HEK293 (cell line): Measurements from ENCODE around the gene SST.
A peak's percentile ranks its signal among the peaks of the same experiment; 100 is the strongest.

ENCODE experiments used
- CTCF ChIA-PET: fragments of 350-600 bp; formaldehyde crosslinking; extraction: SDS; loops from one replicate; lab custom pipeline; 2021; ENCODE audit warnings: antibody characterized with exemption; lab: Yijun Ruan, JAX
- POLR2A ChIA-PET: fragments of 300-600 bp; formaldehyde crosslinking; extraction: SDS; loops from one replicate; lab custom pipeline; 2020; ENCODE audit warnings: antibody characterized with exemption, inconsistent platforms; lab: Yijun Ruan, JAX
- H3K27ac ChIP-seq: fragments of 200-500 bp; sonication (Bioruptor generic); 2 replicates; pipeline ENCODE4 v1.5.1; 2014; ENCODE audit warnings: low read depth, low read length, control low read depth, inconsistent platforms; ENCODE audit errors: extremely low read depth
- H3K36me3 ChIP-seq, 2 experiments: fragments of 200-500 bp in 1 of 2; sonication (Bioruptor generic) in 1 of 2; 1 replicate in 1 of 2; 2 replicates in 1 of 2; pipeline ENCODE4 v1.5.1; 2014 to 2017; ENCODE audit warnings: inconsistent platforms in 2 of 2, low read length in 2 of 2; ENCODE audit not compliant: control insufficient read depth in 2 of 2, insufficient read depth in 1 of 2
- H3K4me1 ChIP-seq: fragments of 200-500 bp; sonication (Bioruptor generic); 2 replicates; pipeline ENCODE4 v1.5.1; 2014; ENCODE audit warnings: mild to moderate bottlenecking, low read length, inconsistent platforms; ENCODE audit not compliant: control insufficient read depth, insufficient read depth
- H3K4me3 ChIP-seq: 2 replicates; pipeline ENCODE4 v1.5.1; 2011; ENCODE audit warnings: low read depth, mild to moderate bottlenecking, control low read depth, low read length, moderate library complexity
- H3K9me3 ChIP-seq: fragments of 200-500 bp; sonication (Bioruptor generic); 2 replicates; pipeline ENCODE4 v1.5.1; 2014; ENCODE audit warnings: low read depth, low read length, inconsistent platforms; ENCODE audit not compliant: control insufficient read depth, insufficient read depth
- GLIS2 ChIP-seq: fragments of 450-650 bp; formaldehyde crosslinking; IDR thresholded peaks from 2 replicates; pipeline ENCODE4 v1.5.1; 2016; ENCODE audit warnings: missing biosample characterization, missing genetic modification characterization
- HOXA7 ChIP-seq: sonication (generic); formaldehyde crosslinking; IDR thresholded peaks from 2 replicates; pipeline ENCODE4 v1.8.1; 2022; ENCODE audit warnings: missing genetic modification reagents, borderline replicate concordance
- MEIS1 ChIP-seq: sonication (generic); formaldehyde crosslinking; IDR thresholded peaks from 2 replicates; pipeline ENCODE4 v1.8.1; 2022; ENCODE audit warnings: missing genetic modification reagents, mild to moderate bottlenecking, borderline replicate concordance
- ZFHX2 ChIP-seq: fragments of 450-650 bp; formaldehyde crosslinking; conservative IDR thresholded peaks from 2 replicates; pipeline ENCODE4 v1.5.1; 2016; ENCODE audit warnings: missing biosample characterization, missing genetic modification characterization
- ZFP37 ChIP-seq: fragments of 450-650 bp; formaldehyde crosslinking; IDR thresholded peaks from 2 replicates; pipeline ENCODE4 v1.5.1; 2016; ENCODE audit warnings: missing biosample characterization, missing genetic modification characterization
- ZNF10 ChIP-seq: fragments of 450-650 bp; formaldehyde crosslinking; IDR thresholded peaks from 2 replicates; pipeline ENCODE4 v1.5.1; 2017; ENCODE audit warnings: missing biosample characterization, missing genetic modification characterization
- ZNF140 ChIP-seq: fragments of 450-650 bp; formaldehyde crosslinking; IDR thresholded peaks from 2 replicates; pipeline ENCODE4 v1.5.1; 2016; ENCODE audit warnings: missing biosample characterization, missing genetic modification characterization
- ZNF223 ChIP-seq: fragments of 450-650 bp; formaldehyde crosslinking; IDR thresholded peaks from 2 replicates; pipeline ENCODE4 v1.5.1; 2016; ENCODE audit warnings: missing biosample characterization, missing genetic modification characterization
- ZNF426 ChIP-seq: fragments of 450-650 bp; formaldehyde crosslinking; IDR thresholded peaks from 2 replicates; pipeline ENCODE4 v1.5.1; 2017; ENCODE audit warnings: missing biosample characterization, missing genetic modification characterization, mild to moderate bottlenecking, inconsistent platforms, moderate library complexity
- ZNF670 ChIP-seq: fragments of 450-650 bp; formaldehyde crosslinking; IDR thresholded peaks from 2 replicates; pipeline ENCODE4 v1.5.1; 2016; ENCODE audit warnings: missing biosample characterization, missing genetic modification characterization, low read depth
- ZNF677 ChIP-seq: fragments of 450-650 bp; IDR thresholded peaks from 2 replicates; pipeline ENCODE4 v1.5.0; 2018; ENCODE audit warnings: missing biosample characterization, mild to moderate bottlenecking, missing genetic modification characterization, moderate library complexity
- ZSCAN23 ChIP-seq: fragments of 450-650 bp; formaldehyde crosslinking; IDR thresholded peaks from 2 replicates; pipeline ENCODE4 v1.5.1; 2016; ENCODE audit warnings: missing biosample characterization, missing genetic modification characterization
- ZSCAN5A ChIP-seq: fragments of 450-650 bp; formaldehyde crosslinking; IDR thresholded peaks from 2 replicates; pipeline ENCODE4 v1.5.1; 2016; ENCODE audit warnings: missing biosample characterization, missing genetic modification characterization
- TF ChIP-seq, protein P1 (sequence below): fragments of 450-650 bp; formaldehyde crosslinking; IDR thresholded peaks from 2 replicates; pipeline ENCODE4 v1.5.1; 2017; ENCODE audit warnings: missing biosample characterization, missing genetic modification characterization
- TF ChIP-seq, protein P2 (sequence below): fragments of 450-650 bp; formaldehyde crosslinking; IDR thresholded peaks from 2 replicates; pipeline ENCODE4 v1.5.1; 2016; ENCODE audit warnings: missing biosample characterization, missing genetic modification characterization, borderline replicate concordance

The SST gene

GRCh38 chr3:187651282-187651681, 18.9 kb downstream of the SST start:
- TF ChIP-seq ZNF677 (tag by site-specific recombination) (peak; percentile 99), ZNF140 (tag by site-specific recombination) (no peak), ZNF426 (no peak), MEIS1 (no peak)
- TF ChIP-seq, protein P1, sequence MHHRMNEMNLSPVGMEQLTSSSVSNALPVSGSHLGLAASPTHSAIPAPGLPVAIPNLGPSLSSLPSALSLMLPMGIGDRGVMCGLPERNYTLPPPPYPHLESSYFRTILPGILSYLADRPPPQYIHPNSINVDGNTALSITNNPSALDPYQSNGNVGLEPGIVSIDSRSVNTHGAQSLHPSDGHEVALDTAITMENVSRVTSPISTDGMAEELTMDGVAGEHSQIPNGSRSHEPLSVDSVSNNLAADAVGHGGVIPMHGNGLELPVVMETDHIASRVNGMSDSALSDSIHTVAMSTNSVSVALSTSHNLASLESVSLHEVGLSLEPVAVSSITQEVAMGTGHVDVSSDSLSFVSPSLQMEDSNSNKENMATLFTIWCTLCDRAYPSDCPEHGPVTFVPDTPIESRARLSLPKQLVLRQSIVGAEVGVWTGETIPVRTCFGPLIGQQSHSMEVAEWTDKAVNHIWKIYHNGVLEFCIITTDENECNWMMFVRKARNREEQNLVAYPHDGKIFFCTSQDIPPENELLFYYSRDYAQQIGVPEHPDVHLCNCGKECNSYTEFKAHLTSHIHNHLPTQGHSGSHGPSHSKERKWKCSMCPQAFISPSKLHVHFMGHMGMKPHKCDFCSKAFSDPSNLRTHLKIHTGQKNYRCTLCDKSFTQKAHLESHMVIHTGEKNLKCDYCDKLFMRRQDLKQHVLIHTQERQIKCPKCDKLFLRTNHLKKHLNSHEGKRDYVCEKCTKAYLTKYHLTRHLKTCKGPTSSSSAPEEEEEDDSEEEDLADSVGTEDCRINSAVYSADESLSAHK (tag by site-specific recombination), result no peak
- H3K36me3 ChIP-seq, result no peaks in the 10 kb centered on the region
- no peaks in the 10 kb centered on the region for H3K9me3 ChIP-seq
- no peak overlapping the region for H3K4me3 ChIP-seq
- CTCF ChIA-PET, result interaction anchor here (0.8 to 2.1 kb wide), 3 partner anchors 35 to 332 kb away, joined by 3 to 9 read pairs (median 3); no protein-coding TSS in a partner anchor
- POLR2A ChIA-PET, result no interaction called here
- H3K4me1 ChIP-seq, result no peaks in the 10 kb centered on the region
- H3K27ac ChIP-seq, result no peak overlapping the region

- CTCF ChIA-PET, result no interaction called here
- Histone ChIP-seq H3K9me3 (no peaks in the 10 kb centered on the region), H3K36me3 (no peaks in the 10 kb centered on the region), H3K4me1 (no peaks in the 10 kb centered on the region), H3K27ac (no peak overlapping the region), H3K4me3 (no peak overlapping the region)
- POLR2A ChIA-PET, result no interaction called here
- TF ChIP-seq ZFP37 (no peak), ZNF10 (no peak)
Observed at GRCh38 chr3:187648177-187648576, 22.0 kb downstream of the SST start.

DNA sequence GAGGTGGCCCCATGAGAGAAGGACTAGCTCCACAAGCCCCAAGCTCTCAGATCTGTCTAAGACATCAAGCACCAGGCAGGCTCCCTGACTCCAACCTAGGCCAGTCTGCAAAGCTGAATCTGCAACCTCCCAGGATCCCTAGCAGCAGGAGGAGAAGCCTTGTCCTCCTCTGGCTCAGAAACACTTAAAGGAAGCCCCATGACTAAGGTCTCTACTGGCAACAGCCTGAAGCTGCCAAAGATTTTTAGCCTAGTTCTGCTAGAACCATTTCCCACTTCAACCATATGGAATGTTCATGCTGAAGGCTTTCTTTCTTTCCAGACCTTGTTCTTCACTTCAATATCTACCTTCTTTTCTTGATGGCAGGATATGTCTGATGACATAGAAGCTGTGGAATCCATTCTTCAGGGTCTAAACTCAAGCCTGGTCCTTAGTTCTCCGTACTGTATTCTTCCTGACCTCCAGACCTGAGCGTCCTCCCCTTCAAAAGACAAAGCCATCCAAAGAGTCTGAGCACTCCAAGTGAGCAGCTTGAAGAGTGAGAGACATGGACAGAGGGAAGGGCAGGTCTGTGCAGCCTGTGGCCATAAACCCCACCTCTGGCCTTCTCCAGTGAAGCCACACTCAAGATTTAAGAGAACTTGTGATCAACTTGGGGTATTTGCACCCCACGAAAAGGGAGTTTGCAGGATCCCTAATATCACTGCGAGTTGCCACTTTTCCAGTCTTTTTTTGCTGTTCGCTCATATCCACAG, 23.1 kb downstream of the SST start:
- ChIA-PET POLR2A (interaction anchor here (0.6 kb wide), 1 partner anchor 1707 kb away, joined by 4 read pairs; no protein-coding TSS in a partner anchor), CTCF (interaction anchor here (0.6 to 1.2 kb wide), 2 partner anchors 31 to 804 kb away, joined by 3 read pairs; no protein-coding TSS in a partner anchor)

More for the DNA sequence above, 23.1 kb downstream of the SST start:
- H3K27ac ChIP-seq, result no peak overlapping the region
- no peaks in the 10 kb centered on the region for H3K36me3 ChIP-seq
- TF ChIP-seq ZNF670 (tag by site-specific recombination) (no peak), ZNF223 (tag by site-specific recombination) (no peak), ZFHX2 (no peak), ZSCAN23 (tag by site-specific recombination) (no peak), GLIS2 (tag by site-specific recombination) (no peak), HOXA7 (CRISPR knock-in tag) (no peak), ZSCAN5A (tag by site-specific recombination) (no peak)
- TF ChIP-seq, protein P2, sequence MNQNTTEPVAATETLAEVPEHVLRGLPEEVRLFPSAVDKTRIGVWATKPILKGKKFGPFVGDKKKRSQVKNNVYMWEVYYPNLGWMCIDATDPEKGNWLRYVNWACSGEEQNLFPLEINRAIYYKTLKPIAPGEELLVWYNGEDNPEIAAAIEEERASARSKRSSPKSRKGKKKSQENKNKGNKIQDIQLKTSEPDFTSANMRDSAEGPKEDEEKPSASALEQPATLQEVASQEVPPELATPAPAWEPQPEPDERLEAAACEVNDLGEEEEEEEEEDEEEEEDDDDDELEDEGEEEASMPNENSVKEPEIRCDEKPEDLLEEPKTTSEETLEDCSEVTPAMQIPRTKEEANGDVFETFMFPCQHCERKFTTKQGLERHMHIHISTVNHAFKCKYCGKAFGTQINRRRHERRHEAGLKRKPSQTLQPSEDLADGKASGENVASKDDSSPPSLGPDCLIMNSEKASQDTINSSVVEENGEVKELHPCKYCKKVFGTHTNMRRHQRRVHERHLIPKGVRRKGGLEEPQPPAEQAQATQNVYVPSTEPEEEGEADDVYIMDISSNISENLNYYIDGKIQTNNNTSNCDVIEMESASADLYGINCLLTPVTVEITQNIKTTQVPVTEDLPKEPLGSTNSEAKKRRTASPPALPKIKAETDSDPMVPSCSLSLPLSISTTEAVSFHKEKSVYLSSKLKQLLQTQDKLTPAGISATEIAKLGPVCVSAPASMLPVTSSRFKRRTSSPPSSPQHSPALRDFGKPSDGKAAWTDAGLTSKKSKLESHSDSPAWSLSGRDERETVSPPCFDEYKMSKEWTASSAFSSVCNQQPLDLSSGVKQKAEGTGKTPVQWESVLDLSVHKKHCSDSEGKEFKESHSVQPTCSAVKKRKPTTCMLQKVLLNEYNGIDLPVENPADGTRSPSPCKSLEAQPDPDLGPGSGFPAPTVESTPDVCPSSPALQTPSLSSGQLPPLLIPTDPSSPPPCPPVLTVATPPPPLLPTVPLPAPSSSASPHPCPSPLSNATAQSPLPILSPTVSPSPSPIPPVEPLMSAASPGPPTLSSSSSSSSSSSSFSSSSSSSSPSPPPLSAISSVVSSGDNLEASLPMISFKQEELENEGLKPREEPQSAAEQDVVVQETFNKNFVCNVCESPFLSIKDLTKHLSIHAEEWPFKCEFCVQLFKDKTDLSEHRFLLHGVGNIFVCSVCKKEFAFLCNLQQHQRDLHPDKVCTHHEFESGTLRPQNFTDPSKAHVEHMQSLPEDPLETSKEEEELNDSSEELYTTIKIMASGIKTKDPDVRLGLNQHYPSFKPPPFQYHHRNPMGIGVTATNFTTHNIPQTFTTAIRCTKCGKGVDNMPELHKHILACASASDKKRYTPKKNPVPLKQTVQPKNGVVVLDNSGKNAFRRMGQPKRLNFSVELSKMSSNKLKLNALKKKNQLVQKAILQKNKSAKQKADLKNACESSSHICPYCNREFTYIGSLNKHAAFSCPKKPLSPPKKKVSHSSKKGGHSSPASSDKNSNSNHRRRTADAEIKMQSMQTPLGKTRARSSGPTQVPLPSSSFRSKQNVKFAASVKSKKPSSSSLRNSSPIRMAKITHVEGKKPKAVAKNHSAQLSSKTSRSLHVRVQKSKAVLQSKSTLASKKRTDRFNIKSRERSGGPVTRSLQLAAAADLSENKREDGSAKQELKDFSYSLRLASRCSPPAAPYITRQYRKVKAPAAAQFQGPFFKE (tag by site-specific recombination), result no peak
- H3K9me3 ChIP-seq, result no peaks in the 10 kb centered on the region
- H3K4me3 ChIP-seq, result no peak overlapping the region
- no peaks in the 10 kb centered on the region for H3K4me1 ChIP-seq
